Lung (tissue), 12 donors: ENCODE results near the gene PTPRN2. TPM values are rescaled to one million over a fixed set of nuclear protein-coding genes. Genes with fewer than 3 reads are reported as not detected.

Experiments
- ATAC-seq: fragments of 200-7000 bp; cut with Tn5 transposase; one replicate; pipeline ENCODE4 v1.9.1; 2020; ENCODE audit warnings: moderate number of reproducible peaks; ENCODE audit not compliant: insufficient read depth, low FRiP score
- DNase-seq, 3 donors: peaks; one replicate each; pipeline ENCODE4 v3.0.0-alpha.2; 2013 to 2017
- H3K27ac ChIP-seq, 2 donors: one replicate each; pipeline ENCODE4 v1.5.1; 2013; ENCODE audit warnings: mild to moderate bottlenecking in 2 of 2, moderate library complexity in 2 of 2, control low read depth in 1 of 2, inconsistent platforms in 1 of 2, low read depth in 1 of 2, low read length in 1 of 2
- H3K27me3 ChIP-seq, 3 donors: one replicate each; pipeline ENCODE4 v1.5.1; 2013; ENCODE audit warnings: low read length in 2 of 3; ENCODE audit not compliant: control insufficient read depth in 3 of 3, insufficient read depth in 3 of 3
- H3K36me3 ChIP-seq, 4 donors: one replicate each; pipeline ENCODE4 v1.5.1; 2013; ENCODE audit warnings: low read length in 4 of 4, mild to moderate bottlenecking in 1 of 4, moderate library complexity in 1 of 4; ENCODE audit not compliant: control insufficient read depth in 4 of 4, insufficient read depth in 4 of 4
- H3K4me1 ChIP-seq, 5 donors: one replicate each; pipeline ENCODE4 v1.5.1; 2013; ENCODE audit warnings: low read length in 5 of 5, mild to moderate bottlenecking in 2 of 5, moderate library complexity in 1 of 5; ENCODE audit not compliant: control insufficient read depth in 5 of 5, insufficient read depth in 5 of 5
- H3K4me3 ChIP-seq: one replicate; pipeline ENCODE4 v1.5.1; 2013; ENCODE audit warnings: mild to moderate bottlenecking, control low read depth, moderate library complexity
- H3K9ac ChIP-seq, 2 donors: one replicate each; pipeline ENCODE4 v1.5.1; 2013; ENCODE audit warnings: low read length in 2 of 2, control low read depth in 1 of 2; ENCODE audit not compliant: insufficient read depth in 1 of 2
- H3K9me3 ChIP-seq, 4 donors: one replicate each; pipeline ENCODE4 v1.5.1; 2013; ENCODE audit warnings: low read length in 3 of 4, mild to moderate bottlenecking in 1 of 4, moderate library complexity in 1 of 4; ENCODE audit not compliant: control insufficient read depth in 4 of 4, insufficient read depth in 3 of 4
- WGBS, 2 donors: extraction: QIAGEN DNeasy Blood & Tissue Kit; methylation state at CpG; one replicate each; pipeline ENCODE4 v1.1.7; 2013; 5-methylcytosine and 5-hydroxymethylcytosine counted together
- polyA plus RNA-seq, 2 donors: library from polyadenylated mRNA; stranded (reverse); fragments of 200-250 nt; gene quantifications; one replicate each; pipeline ENCODE4 v1.2.1, GENCODE V29; 2013
- total RNA-seq, 2 donors: library from RNA; depleted of rRNA in 1 of 2; stranded (reverse); fragments of >200 nt in 1 of 2; gene quantifications; one replicate each; pipeline ENCODE4 v1.2.1, GENCODE V29; 2014 to 2021
- TF ChIP-seq, protein P1 (sequence below): IDR thresholded peaks from 2 replicates; pipeline ENCODE4 v1.5.1; 2012; ENCODE audit warnings: mild to moderate bottlenecking; ENCODE audit errors: control extremely low read depth, extremely low read depth
- donor health status: control.
- donor health status: control.
- donor health status: Bipolar disorder and iron deficiency.
- donor health status: healthy.
- donor health status: DM: yes; HTN: yes; CAD: no.

The PTPRN2 gene
- total and polyA plus RNA-seq, 4 donors: 2.1 to 7.4 (median 4.4) TPM

- no peak for DNase-seq
- TF ChIP-seq, protein P1, sequence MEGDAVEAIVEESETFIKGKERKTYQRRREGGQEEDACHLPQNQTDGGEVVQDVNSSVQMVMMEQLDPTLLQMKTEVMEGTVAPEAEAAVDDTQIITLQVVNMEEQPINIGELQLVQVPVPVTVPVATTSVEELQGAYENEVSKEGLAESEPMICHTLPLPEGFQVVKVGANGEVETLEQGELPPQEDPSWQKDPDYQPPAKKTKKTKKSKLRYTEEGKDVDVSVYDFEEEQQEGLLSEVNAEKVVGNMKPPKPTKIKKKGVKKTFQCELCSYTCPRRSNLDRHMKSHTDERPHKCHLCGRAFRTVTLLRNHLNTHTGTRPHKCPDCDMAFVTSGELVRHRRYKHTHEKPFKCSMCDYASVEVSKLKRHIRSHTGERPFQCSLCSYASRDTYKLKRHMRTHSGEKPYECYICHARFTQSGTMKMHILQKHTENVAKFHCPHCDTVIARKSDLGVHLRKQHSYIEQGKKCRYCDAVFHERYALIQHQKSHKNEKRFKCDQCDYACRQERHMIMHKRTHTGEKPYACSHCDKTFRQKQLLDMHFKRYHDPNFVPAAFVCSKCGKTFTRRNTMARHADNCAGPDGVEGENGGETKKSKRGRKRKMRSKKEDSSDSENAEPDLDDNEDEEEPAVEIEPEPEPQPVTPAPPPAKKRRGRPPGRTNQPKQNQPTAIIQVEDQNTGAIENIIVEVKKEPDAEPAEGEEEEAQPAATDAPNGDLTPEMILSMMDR: no peak
- Histone ChIP-seq H3K36me3 (no peaks in the 10 kb centered on the region), H3K27ac (no peak overlapping the region), H3K27me3 (no peaks in the 10 kb centered on the region), H3K9me3 (no peaks in the 10 kb centered on the region), H3K4me3 (no peak overlapping the region), H3K9ac (no peak overlapping the region), H3K4me1 (no peaks in the 10 kb centered on the region)
- WGBS, 2 donors: 95 to 98% methylated on average over 17 of the region's 17 CpGs
- no peak for ATAC-seq
These were observed 761.1 kb downstream of the PTPRN2 start for GRCh38 chr7:157826566-157826965.

GRCh38 chr7:157825325-157825724, 762.3 kb downstream of the PTPRN2 start:
- H3K9ac ChIP-seq: no peak overlapping the region
- H3K4me3 ChIP-seq: no peak overlapping the region
- ATAC-seq (no peak), DNase-seq (no peak)
- TF ChIP-seq, protein P1: no peak
- no peaks in the 10 kb centered on the region for H3K36me3 ChIP-seq
- H3K27me3 ChIP-seq: no peaks in the 10 kb centered on the region
- 56 to 68% methylated on average over 6 of the region's 6 CpGs for WGBS, 2 donors
- no peaks in the 10 kb centered on the region for H3K4me1 ChIP-seq
- no peak overlapping the region for H3K27ac ChIP-seq
- no peaks in the 10 kb centered on the region for H3K9me3 ChIP-seq

GRCh38 chr7:157824819-157825121, 762.9 kb downstream of the PTPRN2 start:
- DNase-seq (no peak), ATAC-seq (no peak)
- Histone ChIP-seq H3K9ac (no peak overlapping the region), H3K36me3 (no peaks in the 10 kb centered on the region), H3K9me3 (peaks cover 0 to 4% (median 0%) of the 10 kb centered on the region in 4 donors), H3K4me1 (no peaks in the 10 kb centered on the region), H3K27me3 (peaks cover 0 to 2% (median 0%) of the 10 kb centered on the region in 3 donors), H3K4me3 (no peak overlapping the region), H3K27ac (no peak overlapping the region)
- TF ChIP-seq, protein P1: no peak
- WGBS, 2 donors: 85 to 93% methylated on average over 8 of the region's 8 CpGs
